ENCODE measurements around the gene ARAF.

- no peak for TF ChIP-seq POLR2A (IDR thresholded peaks at IDR 0.05; ENCODE audit: low read depth, low read length)
- no peak for TF ChIP-seq TAF1 (IDR thresholded peaks at IDR 0.05; ENCODE audit: borderline replicate concordance, low read depth, low read length)
- TF ChIP-seq POLR2AphosphoS5 (IDR thresholded peaks at IDR 0.05; ENCODE audit: low read depth, low read length), result no peak
These were observed 35.3 kb downstream of the ARAF start for GRCh38 chrX:47596256-47596655.

Measured in GM12892 (cell line).